Choroid plexus epithelial cell (primary cell): ENCODE data around the gene LASP1.
A peak's percentile ranks its signal among the peaks of the same experiment; 100 is the strongest.

ENCODE experiments used
- DNase-seq: peaks from one replicate; pipeline ENCODE4 v3.0.0-alpha.2; 2010; ENCODE audit warnings: low read depth
- H3K4me3 ChIP-seq: 2 replicates; pipeline ENCODE4 v1.5.1; 2011; ENCODE audit warnings: low read depth, mild to moderate bottlenecking, control low read depth, low read length, moderate library complexity
- CTCF ChIP-seq: conservative IDR thresholded peaks from 2 replicates; pipeline ENCODE4 v1.5.1; 2011; ENCODE audit warnings: low read depth, mild to moderate bottlenecking, control low read depth, inconsistent platforms, low read length, moderate library complexity

The LASP1 gene

GRCh38 chr17:38914741-38915638 is 45.1 kb downstream of the LASP1 start:
- DNase-seq: no peak
- no peak for TF ChIP-seq CTCF
- no peak overlapping the region for H3K4me3 ChIP-seq

GRCh38 chr17:38915639-38915995 is 45.8 kb downstream of the LASP1 start:
- no peak overlapping the region for H3K4me3 ChIP-seq
- no peak for TF ChIP-seq CTCF
- DNase-seq: no peak

GRCh38 chr17:38916771-38917170 is 46.9 kb downstream of the LASP1 start:
- DNase-seq: no peak
- H3K4me3 ChIP-seq: no peak overlapping the region
- TF ChIP-seq CTCF: no peak

- DNase-seq: no peak
- TF ChIP-seq CTCF: peak; percentile 41
These were observed 47.4 kb downstream of the LASP1 start for GRCh38 chr17:38917259-38917658.

GRCh38 chr17:38918129-38918913 is 48.5 kb downstream of the LASP1 start:
- no peak for DNase-seq
- TF ChIP-seq CTCF: peak; percentile 16
- no peak overlapping the region for H3K4me3 ChIP-seq

More at GRCh38 chr17:38917259-38917658, 47.4 kb downstream of the LASP1 start:
- H3K4me3 ChIP-seq: no peak overlapping the region

- H3K4me3 ChIP-seq: no peak overlapping the region
- DNase-seq: no peak
- no peak for TF ChIP-seq CTCF
These were observed 49.1 kb downstream of the LASP1 start for GRCh38 chr17:38918916-38919315.
